Panc1 (cell line): ENCODE data around the gene SGCB. TPM values are rescaled to one million over a fixed set of nuclear protein-coding genes. Genes with fewer than 3 reads are reported as not detected.

Source experiments
- ATAC-seq: fragments of 200-7000 bp; cut with Tn5 transposase; 2 replicates; pipeline ENCODE4 v1.9.1; 2020; ENCODE audit warnings: mild to moderate bottlenecking, moderate library complexity
- BruUV-seq: library from RNA; stranded (reverse); fragments of 400-500 nt; replicated peaks from 2 replicates; lab custom pipeline; 2021; lab: Mats Ljungman, UMichigan
- CTCF ChIA-PET: fragments of 300-600 bp; sonication (Branson Sonifier 250); formaldehyde crosslinking; loops from one replicate; lab custom pipeline; 2022; ENCODE audit warnings: antibody characterized with exemption; lab: Charles Lee
- POLR2A ChIA-PET: fragments of 300-600 bp; sonication (Branson Sonifier 250); formaldehyde crosslinking; loops from one replicate; lab custom pipeline; 2022; ENCODE audit warnings: antibody characterized with exemption; lab: Charles Lee
- DNase-seq: peaks from one replicate; pipeline ENCODE4 v3.0.0-alpha.2; 2010; ENCODE audit warnings: low read depth, low spot score
- H3K27ac ChIP-seq: 2 replicates; pipeline ENCODE4 v1.5.1; 2011; ENCODE audit warnings: mild to moderate bottlenecking, low read length, inconsistent platforms
- H3K27me3 ChIP-seq: fragments of 200-500 bp; sonication (Bioruptor generic); 2 replicates; pipeline ENCODE4 v1.6.0; 2014; ENCODE audit warnings: low read length, inconsistent platforms; ENCODE audit not compliant: control insufficient read depth, insufficient read depth
- H3K36me3 ChIP-seq: fragments of 200-500 bp; sonication (Bioruptor generic); 2 replicates; pipeline ENCODE4 v1.5.1; 2014; ENCODE audit warnings: inconsistent platforms, mild to moderate bottlenecking, low read length, moderate library complexity; ENCODE audit not compliant: control insufficient read depth, insufficient read depth
- H3K4me1 ChIP-seq: 2 replicates; pipeline ENCODE4 v1.5.1; 2011; ENCODE audit warnings: inconsistent platforms, mild to moderate bottlenecking, low read length, moderate library complexity; ENCODE audit not compliant: control insufficient read depth, insufficient read depth
- H3K4me3 ChIP-seq, 2 experiments: 2 replicates each; pipeline ENCODE4 v1.5.1; 2011 to 2012; ENCODE audit warnings: low read depth in 2 of 2, low read length in 2 of 2, mild to moderate bottlenecking in 2 of 2, inconsistent platforms in 1 of 2, moderate library complexity in 1 of 2
- H3K9me3 ChIP-seq: fragments of 200-500 bp; sonication (Bioruptor generic); 2 replicates; pipeline ENCODE4 v1.5.1; 2014; ENCODE audit warnings: low read depth, mild to moderate bottlenecking, inconsistent platforms, low read length, moderate library complexity; ENCODE audit not compliant: control insufficient read depth, insufficient read depth
- POLR2AphosphoS5 ChIP-seq: IDR thresholded peaks from 2 replicates; pipeline ENCODE4 v1.6.1; 2012; ENCODE audit warnings: mild to moderate bottlenecking, low read depth, low read length, moderate library complexity
- SIN3A ChIP-seq: IDR thresholded peaks from 2 replicates; pipeline ENCODE4 v1.6.1; 2012; ENCODE audit warnings: low read depth, mild to moderate bottlenecking, low read length, moderate library complexity, borderline replicate concordance; ENCODE audit not compliant: insufficient read depth
- TCF7L2 ChIP-seq: IDR thresholded peaks from 2 replicates; pipeline ENCODE4 v1.6.1; 2011; ENCODE audit warnings: mild to moderate bottlenecking, low read depth, low read length, inconsistent platforms
- in situ Hi-C: cut with HindIII; loops from 2 replicates; pipeline ENCODE4 v1.10.0; 2016; ENCODE audit warnings: low sequenced_read_pairs, low pct_unique_long_range_greater_than_20kb
- intact Hi-C: fragments of 100-400 bp; cut with micrococcal nuclease; formaldehyde crosslinking; loops from one replicate; pipeline ENCODE4 v1.10.0; 2022; ENCODE audit not compliant: unreplicated experiment
- total RNA-seq: library from RNA; stranded (reverse); gene quantifications from one replicate; pipeline ENCODE4 v1.2.1, GENCODE V29; 2021; ENCODE audit not compliant: unreplicated experiment
- TF ChIP-seq, protein P1 (sequence below): fragments of 450-650 bp; IDR thresholded peaks from 2 replicates; pipeline ENCODE4 v1.5.1; 2017; ENCODE audit warnings: mild to moderate bottlenecking
- TF ChIP-seq, protein P2 (sequence below), 2 experiments: IDR thresholded peaks; 2 replicates each; pipeline ENCODE4 v1.6.1; 2011 to 2012; ENCODE audit warnings: low read depth in 2 of 2, control low read depth in 1 of 2, low read length in 1 of 2, mild to moderate bottlenecking in 1 of 2, moderate library complexity in 1 of 2; ENCODE audit not compliant: insufficient read depth in 1 of 2

The SGCB gene
- total RNA-seq, 1 experiment from 2014 or later: 27.6 TPM

GRCh38 chr4:52076731-52077130 is 38.6 kb upstream of the SGCB start:
- DNase-seq: no peak
- Histone ChIP-seq H3K9me3 (no peaks in the 10 kb centered on the region), H3K36me3 (no peaks in the 10 kb centered on the region), H3K4me3 (no peak overlapping the region), H3K27me3 (peaks cover 3% of the 10 kb centered on the region; the same call in 1 of the 2 replicates), H3K4me1 (no peaks in the 10 kb centered on the region), H3K27ac (no peak overlapping the region)
- intact Hi-C loops: no loop called here
- POLR2A ChIA-PET: no interaction called here
- no TSS peak for BruUV-seq
- in situ Hi-C loops: no loop called here
- no peak for TF ChIP-seq POLR2AphosphoS5
- TF ChIP-seq SIN3A: no peak
- TF ChIP-seq TCF7L2: no peak
- TF ChIP-seq, protein P1, sequence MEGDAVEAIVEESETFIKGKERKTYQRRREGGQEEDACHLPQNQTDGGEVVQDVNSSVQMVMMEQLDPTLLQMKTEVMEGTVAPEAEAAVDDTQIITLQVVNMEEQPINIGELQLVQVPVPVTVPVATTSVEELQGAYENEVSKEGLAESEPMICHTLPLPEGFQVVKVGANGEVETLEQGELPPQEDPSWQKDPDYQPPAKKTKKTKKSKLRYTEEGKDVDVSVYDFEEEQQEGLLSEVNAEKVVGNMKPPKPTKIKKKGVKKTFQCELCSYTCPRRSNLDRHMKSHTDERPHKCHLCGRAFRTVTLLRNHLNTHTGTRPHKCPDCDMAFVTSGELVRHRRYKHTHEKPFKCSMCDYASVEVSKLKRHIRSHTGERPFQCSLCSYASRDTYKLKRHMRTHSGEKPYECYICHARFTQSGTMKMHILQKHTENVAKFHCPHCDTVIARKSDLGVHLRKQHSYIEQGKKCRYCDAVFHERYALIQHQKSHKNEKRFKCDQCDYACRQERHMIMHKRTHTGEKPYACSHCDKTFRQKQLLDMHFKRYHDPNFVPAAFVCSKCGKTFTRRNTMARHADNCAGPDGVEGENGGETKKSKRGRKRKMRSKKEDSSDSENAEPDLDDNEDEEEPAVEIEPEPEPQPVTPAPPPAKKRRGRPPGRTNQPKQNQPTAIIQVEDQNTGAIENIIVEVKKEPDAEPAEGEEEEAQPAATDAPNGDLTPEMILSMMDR: no peak
- TF ChIP-seq, protein P2, sequence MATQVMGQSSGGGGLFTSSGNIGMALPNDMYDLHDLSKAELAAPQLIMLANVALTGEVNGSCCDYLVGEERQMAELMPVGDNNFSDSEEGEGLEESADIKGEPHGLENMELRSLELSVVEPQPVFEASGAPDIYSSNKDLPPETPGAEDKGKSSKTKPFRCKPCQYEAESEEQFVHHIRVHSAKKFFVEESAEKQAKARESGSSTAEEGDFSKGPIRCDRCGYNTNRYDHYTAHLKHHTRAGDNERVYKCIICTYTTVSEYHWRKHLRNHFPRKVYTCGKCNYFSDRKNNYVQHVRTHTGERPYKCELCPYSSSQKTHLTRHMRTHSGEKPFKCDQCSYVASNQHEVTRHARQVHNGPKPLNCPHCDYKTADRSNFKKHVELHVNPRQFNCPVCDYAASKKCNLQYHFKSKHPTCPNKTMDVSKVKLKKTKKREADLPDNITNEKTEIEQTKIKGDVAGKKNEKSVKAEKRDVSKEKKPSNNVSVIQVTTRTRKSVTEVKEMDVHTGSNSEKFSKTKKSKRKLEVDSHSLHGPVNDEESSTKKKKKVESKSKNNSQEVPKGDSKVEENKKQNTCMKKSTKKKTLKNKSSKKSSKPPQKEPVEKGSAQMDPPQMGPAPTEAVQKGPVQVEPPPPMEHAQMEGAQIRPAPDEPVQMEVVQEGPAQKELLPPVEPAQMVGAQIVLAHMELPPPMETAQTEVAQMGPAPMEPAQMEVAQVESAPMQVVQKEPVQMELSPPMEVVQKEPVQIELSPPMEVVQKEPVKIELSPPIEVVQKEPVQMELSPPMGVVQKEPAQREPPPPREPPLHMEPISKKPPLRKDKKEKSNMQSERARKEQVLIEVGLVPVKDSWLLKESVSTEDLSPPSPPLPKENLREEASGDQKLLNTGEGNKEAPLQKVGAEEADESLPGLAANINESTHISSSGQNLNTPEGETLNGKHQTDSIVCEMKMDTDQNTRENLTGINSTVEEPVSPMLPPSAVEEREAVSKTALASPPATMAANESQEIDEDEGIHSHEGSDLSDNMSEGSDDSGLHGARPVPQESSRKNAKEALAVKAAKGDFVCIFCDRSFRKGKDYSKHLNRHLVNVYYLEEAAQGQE (IDR thresholded peaks at IDR 0.05; ENCODE audit: insufficient read depth in 1 of 2, low read depth in 2 of 2, low read length in 1 of 2): no peak
- CTCF ChIA-PET: no interaction called here
- ATAC-seq: no peak

- intact Hi-C loops: no loop called here
- no TSS peak for BruUV-seq
- Histone ChIP-seq H3K4me3 (no peak overlapping the region), H3K4me1 (no peaks in the 10 kb centered on the region), H3K27me3 (peaks cover 2% of the 10 kb centered on the region), H3K9me3 (no peaks in the 10 kb centered on the region), H3K36me3 (no peaks in the 10 kb centered on the region), H3K27ac (no peak overlapping the region)
- TF ChIP-seq POLR2AphosphoS5: no peak
- TF ChIP-seq, protein P2 (IDR thresholded peaks at IDR 0.05; ENCODE audit: insufficient read depth in 1 of 2, low read depth in 2 of 2, low read length in 1 of 2): no peak
- TF ChIP-seq, protein P1: no peak
- CTCF ChIA-PET: no interaction called here
- in situ Hi-C loops: no loop called here
- ATAC-seq: no peak
- no peak for DNase-seq
- POLR2A ChIA-PET: no interaction called here
These were observed 33.9 kb upstream of the SGCB start for GRCh38 chr4:52071791-52072546.
